Kidney (tissue), 14 donors: ENCODE measurements around the gene TMEM245. TPM values are rescaled to one million over a fixed set of nuclear protein-coding genes. Genes with fewer than 3 reads are reported as not detected.

Source experiments
- DNase-seq, 5 donors: peaks; one replicate each; pipeline ENCODE4 v3.0.0-alpha.2; 2013 to 2020
- FAIRE-seq: peaks from 2 replicates; lab custom pipeline; 2012; peaks lifted over from hg19 to GRCh38; lab: Jason Lieb, UNC
- H3K27ac ChIP-seq, 2 donors: one replicate each; pipeline ENCODE4 v1.7.0; 2013; ENCODE audit warnings: low read depth in 2 of 2, low read length in 2 of 2, inconsistent platforms in 1 of 2
- H3K27me3 ChIP-seq: one replicate; pipeline ENCODE4 v1.7.1; 2013; ENCODE audit warnings: low read length, inconsistent platforms; ENCODE audit not compliant: control insufficient read depth, insufficient read depth
- H3K36me3 ChIP-seq, 3 donors: one replicate each; pipeline versions ENCODE4 v1.7.0 to v1.7.1; 2013; ENCODE audit warnings: low read length in 3 of 3, control low read depth in 1 of 3, inconsistent platforms in 1 of 3; ENCODE audit not compliant: insufficient read depth in 3 of 3, control insufficient read depth in 2 of 3
- H3K4me1 ChIP-seq, 3 donors: one replicate each; pipeline versions ENCODE4 v1.7.0 to v1.7.1; 2013; ENCODE audit warnings: low read length in 3 of 3, inconsistent platforms in 1 of 3, low read depth in 1 of 3; ENCODE audit not compliant: control insufficient read depth in 2 of 3, insufficient read depth in 2 of 3
- H3K4me3 ChIP-seq, 3 donors: one replicate each; pipeline versions ENCODE4 v1.7.0 to v1.8.1; 2013; ENCODE audit warnings: low read length in 3 of 3, control low read depth in 1 of 3, inconsistent platforms in 1 of 3
- H3K9ac ChIP-seq, 3 donors: one replicate each; pipeline versions ENCODE4 v1.7.0 to v1.7.1; 2013; ENCODE audit warnings: low read length in 3 of 3, control low read depth in 1 of 3, inconsistent platforms in 1 of 3
- H3K9me3 ChIP-seq, 3 donors: one replicate each; pipeline versions ENCODE4 v1.7.0 to v1.7.1; 2013; ENCODE audit warnings: low read length in 3 of 3, control low read depth in 1 of 3, inconsistent platforms in 1 of 3; ENCODE audit not compliant: control insufficient read depth in 2 of 3, insufficient read depth in 1 of 3
- CTCF ChIP-seq: IDR thresholded peaks from 3 replicates; pipeline ENCODE4 v1.5.1; 2012; ENCODE audit warnings: mild to moderate bottlenecking, moderate library complexity, borderline replicate concordance; ENCODE audit not compliant: insufficient read depth; ENCODE audit errors: extremely low read depth
- intact Hi-C: fragments of 100-400 bp; cut with DNase I; formaldehyde crosslinking; loops from one replicate; pipeline ENCODE4 v1.11.1; 2022
- polyA plus RNA-seq: library from polyadenylated mRNA; stranded (reverse); fragments of 350-450 nt; fragmentation: Illumina TruSeq; extraction: RNeasy Lipid Tissue Mini Kit (QIAGEN cat#74804); gene quantifications from one replicate; pipeline ENCODE4 v1.2.3, GENCODE V29; 2014; ENCODE audit warnings: low read depth, low replicate concordance; ENCODE audit not compliant: insufficient read depth
- total RNA-seq: library from RNA; stranded (reverse); fragmentation: NEBNext Ultra II Directional; extraction: Animal tissue kit (Norgen Biotek cat#: 25700); gene quantifications from one replicate; pipeline ENCODE4 v1.2.1, GENCODE V29; 2021
- donor health status: control.
- donor health status: control.
- donor health status: control.
- donor health status: control.
- donor health status: control.
- donor health status: DM: yes; HTN: yes; CAD: no.
- donor health status: Normal renal cell carcinoma (clear cell type).

Gene TMEM245
- total and polyA plus RNA-seq, 2 donors from 2014 or later = 23.5 to 69.5 TPM

- H3K27me3 ChIP-seq = no peaks in the 10 kb centered on the region
- H3K27ac ChIP-seq = no peak overlapping the region
- no peaks in the 10 kb centered on the region for H3K9me3 ChIP-seq
- TF ChIP-seq CTCF = no peak
- FAIRE-seq (no peak), DNase-seq (no peak)
- H3K36me3 ChIP-seq = peaks cover 9 to 64% (median 41%) of the 10 kb centered on the region in 3 donors
- H3K4me1 ChIP-seq = no peaks in the 10 kb centered on the region
- H3K4me3 ChIP-seq = no peak overlapping the region
- H3K9ac ChIP-seq = no peak overlapping the region
- intact Hi-C loops = no loop called here
Measured at GRCh38 chr9:109051733-109052132, 68.0 kb downstream of the TMEM245 start.

- FAIRE-seq (no peak), DNase-seq (no peak)
- peaks cover 11 to 66% (median 45%) of the 10 kb centered on the region in 3 donors for H3K36me3 ChIP-seq
- TF ChIP-seq CTCF = no peak
- intact Hi-C loops = no loop called here
- no peak overlapping the region for H3K9ac ChIP-seq
- no peak overlapping the region for H3K4me3 ChIP-seq
- H3K4me1 ChIP-seq = no peaks in the 10 kb centered on the region
- no peak overlapping the region for H3K27ac ChIP-seq
- no peaks in the 10 kb centered on the region for H3K9me3 ChIP-seq
- no peaks in the 10 kb centered on the region for H3K27me3 ChIP-seq
Measured at GRCh38 chr9:109050444-109050843, 69.3 kb downstream of the TMEM245 start.

GRCh38 chr9:109048822-109049221 lies 70.9 kb downstream of the TMEM245 start:
- TF ChIP-seq CTCF = no peak
- FAIRE-seq (no peak), DNase-seq (no peak)
- H3K9ac ChIP-seq = no peak overlapping the region
- no peak overlapping the region for H3K4me3 ChIP-seq
- no peak overlapping the region for H3K27ac ChIP-seq
- intact Hi-C loops = no loop called here
- no peaks in the 10 kb centered on the region for H3K9me3 ChIP-seq
- H3K36me3 ChIP-seq = peaks cover 14 to 63% (median 50%) of the 10 kb centered on the region in 3 donors
- no peaks in the 10 kb centered on the region for H3K4me1 ChIP-seq
- no peaks in the 10 kb centered on the region for H3K27me3 ChIP-seq

GRCh38 chr9:109047259-109047658 lies 72.5 kb downstream of the TMEM245 start:
- no peak for TF ChIP-seq CTCF
- no peak overlapping the region for H3K27ac ChIP-seq
- no peaks in the 10 kb centered on the region for H3K9me3 ChIP-seq
- no peak for FAIRE-seq
- H3K9ac ChIP-seq = no peak overlapping the region
- no peaks in the 10 kb centered on the region for H3K4me1 ChIP-seq
- H3K4me3 ChIP-seq = no peak overlapping the region
- DNase-seq = no peak
- intact Hi-C loops = no loop called here
- peaks cover 22 to 53% (median 46%) of the 10 kb centered on the region in 3 donors for H3K36me3 ChIP-seq
- no peaks in the 10 kb centered on the region for H3K27me3 ChIP-seq
